HG03097 (cell line): ENCODE measurements around the gene TBC1D30.
"Not testable (repeated sequence)": the region's sequence is repeated elsewhere in the genome, so short reads cannot be mapped to it uniquely, and the experiment has no call there.

Source experiments
- ATAC-seq: cut with Tn5 transposase; IDR thresholded peaks from one replicate; pipeline ENCODE4 v1.9.1; 2021; ENCODE audit not compliant: unreplicated experiment, low FRiP score

Gene TBC1D30, protein sequence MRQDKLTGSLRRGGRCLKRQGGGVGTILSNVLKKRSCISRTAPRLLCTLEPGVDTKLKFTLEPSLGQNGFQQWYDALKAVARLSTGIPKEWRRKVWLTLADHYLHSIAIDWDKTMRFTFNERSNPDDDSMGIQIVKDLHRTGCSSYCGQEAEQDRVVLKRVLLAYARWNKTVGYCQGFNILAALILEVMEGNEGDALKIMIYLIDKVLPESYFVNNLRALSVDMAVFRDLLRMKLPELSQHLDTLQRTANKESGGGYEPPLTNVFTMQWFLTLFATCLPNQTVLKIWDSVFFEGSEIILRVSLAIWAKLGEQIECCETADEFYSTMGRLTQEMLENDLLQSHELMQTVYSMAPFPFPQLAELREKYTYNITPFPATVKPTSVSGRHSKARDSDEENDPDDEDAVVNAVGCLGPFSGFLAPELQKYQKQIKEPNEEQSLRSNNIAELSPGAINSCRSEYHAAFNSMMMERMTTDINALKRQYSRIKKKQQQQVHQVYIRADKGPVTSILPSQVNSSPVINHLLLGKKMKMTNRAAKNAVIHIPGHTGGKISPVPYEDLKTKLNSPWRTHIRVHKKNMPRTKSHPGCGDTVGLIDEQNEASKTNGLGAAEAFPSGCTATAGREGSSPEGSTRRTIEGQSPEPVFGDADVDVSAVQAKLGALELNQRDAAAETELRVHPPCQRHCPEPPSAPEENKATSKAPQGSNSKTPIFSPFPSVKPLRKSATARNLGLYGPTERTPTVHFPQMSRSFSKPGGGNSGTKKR

DNA sequence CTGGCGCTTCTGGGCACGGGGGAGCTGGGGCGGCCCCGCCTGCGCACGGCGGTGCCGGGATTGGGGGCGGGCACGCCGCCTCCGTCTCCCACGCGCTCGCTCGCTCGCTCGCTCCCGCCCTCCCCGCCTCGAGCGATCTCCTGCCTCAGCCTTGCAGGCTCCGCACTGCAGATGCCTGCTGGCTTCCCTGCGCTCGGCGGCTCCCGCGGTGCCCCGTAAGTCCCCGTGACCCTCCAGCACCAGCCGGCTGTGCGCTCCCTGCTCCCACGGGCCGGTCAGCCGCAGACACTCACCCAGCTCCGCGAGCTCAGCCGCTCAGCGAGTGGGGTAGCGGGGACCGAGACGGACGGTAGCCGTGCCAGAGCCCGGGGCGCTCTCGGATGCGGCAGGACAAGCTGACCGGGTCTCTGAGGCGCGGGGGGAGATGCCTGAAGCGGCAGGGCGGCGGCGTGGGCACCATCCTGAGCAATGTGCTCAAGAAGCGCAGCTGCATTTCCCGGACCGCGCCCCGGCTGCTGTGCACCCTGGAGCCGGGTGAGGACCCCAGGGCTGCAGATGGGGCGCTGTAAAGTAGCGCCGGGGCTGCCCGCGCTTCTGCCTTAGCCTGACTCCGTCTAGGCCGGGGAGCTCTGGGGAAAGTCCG, at the start of gene TBC1D30:
Gene TBC1D30 (plus strand): TSS at position 148 of the 643 bp plus-strand sequence. CDS start 233 bp downstream, at position 381.
- no peak for ATAC-seq

DNA sequence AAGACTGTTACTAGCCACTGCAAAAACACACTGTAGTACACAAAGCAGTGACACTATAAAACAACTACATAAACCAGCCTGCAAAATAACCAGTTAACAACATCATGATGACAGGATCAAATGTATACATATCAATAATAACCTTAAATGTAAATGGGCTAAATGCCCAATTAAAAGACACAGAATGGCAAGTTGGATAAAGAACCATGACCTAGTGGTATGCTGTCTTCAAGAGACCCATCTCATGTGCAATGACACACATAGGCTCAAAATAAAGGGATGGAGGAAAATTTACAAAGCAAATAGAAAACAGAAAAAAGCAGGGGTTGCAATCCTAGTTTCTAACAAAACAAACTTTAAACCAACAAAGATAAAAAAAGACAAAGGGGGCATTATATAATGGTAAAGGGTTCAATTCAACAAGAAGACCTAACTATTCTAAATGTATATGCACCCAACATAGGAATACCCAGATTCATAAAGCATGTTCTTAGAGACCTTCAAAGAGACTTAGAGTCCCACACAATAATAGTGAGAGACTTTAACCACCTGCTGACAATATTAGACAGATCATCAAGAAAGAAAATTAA, 49.2 kb upstream of the TBC1D30 start:
- ATAC-seq: not testable (repeated sequence)

DNA sequence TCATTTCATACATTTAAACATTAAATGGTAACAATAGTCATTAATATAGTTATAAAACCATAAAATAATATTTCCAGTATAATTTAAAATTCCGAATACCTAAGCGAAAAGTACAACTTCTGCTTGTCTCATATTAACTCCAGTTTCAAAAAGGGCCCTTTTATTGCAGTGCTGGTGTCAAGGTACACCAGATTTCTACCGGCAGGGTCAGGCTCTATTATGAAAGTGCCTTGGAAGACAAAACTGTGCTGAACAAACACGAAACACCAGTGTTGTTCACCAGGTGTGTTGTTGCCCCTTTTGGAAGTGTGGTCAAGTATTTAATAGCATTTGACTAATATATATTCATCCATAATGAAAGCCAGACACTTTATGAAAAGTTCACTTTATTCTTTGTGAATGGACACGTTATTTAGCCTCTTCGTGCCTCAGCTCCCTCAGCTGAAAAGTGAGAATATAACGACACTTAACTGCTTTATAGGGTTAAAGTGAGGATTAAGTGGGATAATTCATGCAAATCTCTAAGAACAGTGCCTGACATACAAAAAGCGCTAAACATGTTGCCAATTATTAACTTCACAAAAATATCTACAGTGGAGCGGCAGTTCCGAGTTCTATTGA, 45.0 kb upstream of the TBC1D30 start:
- ATAC-seq: no peak

DNA sequence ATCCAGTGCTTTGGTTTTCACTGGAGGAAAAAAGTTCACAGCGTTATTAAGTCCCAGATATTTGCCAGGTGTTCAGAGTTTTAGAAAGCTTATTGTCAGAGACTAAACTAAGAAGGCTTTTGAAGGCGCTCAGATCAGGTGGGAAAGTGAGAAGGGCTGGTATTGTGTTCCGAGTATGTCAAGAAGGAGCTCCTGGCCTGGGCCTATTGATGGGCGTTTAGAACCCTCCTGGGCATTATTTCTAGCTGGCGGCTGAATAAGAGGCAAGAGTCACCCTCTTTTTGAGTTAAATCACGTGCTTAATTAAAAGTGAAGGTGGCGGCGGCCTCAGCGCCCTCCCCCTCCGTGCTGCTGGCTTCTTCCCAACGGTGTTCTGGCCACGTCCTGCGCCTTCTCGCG, 44.3 kb upstream of the TBC1D30 start:
- ATAC-seq: no peak

DNA sequence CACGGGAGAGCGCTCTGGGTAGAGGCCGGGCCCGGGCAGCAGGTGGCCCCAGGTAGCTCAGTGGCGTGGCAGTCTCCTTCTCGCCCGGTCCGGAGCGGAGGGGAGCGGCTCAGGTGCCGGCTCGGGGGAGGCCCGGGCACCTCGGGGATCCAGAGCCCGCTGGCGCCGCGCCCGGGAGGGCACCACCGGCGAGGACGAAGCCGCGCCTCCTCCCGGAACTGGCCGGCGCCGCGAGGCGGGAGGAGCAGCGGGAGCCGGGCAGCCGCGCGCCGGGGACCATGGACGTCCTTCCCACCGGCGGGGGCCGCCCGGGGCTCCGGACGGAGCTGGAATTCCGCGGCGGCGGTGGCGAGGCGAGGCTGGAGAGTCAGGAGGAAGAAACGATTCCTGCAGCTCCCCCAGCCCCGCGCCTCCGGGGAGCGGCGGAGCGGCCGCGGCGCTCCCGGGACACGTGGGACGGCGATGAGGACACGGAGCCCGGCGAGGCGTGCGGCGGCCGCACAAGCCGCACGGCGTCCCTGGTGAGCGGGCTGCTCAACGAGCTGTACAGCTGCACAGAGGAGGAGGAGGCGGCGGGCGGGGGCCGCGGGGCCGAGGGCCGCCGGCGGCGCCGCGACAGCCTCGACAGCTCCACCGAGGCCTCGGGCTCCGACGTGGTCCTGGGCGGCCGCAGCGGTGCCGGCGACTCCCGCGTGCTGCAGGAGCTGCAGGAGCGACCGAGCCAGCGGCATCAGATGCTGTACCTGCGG, 43.7 kb upstream of the TBC1D30 start:
- ATAC-seq: no peak

DNA sequence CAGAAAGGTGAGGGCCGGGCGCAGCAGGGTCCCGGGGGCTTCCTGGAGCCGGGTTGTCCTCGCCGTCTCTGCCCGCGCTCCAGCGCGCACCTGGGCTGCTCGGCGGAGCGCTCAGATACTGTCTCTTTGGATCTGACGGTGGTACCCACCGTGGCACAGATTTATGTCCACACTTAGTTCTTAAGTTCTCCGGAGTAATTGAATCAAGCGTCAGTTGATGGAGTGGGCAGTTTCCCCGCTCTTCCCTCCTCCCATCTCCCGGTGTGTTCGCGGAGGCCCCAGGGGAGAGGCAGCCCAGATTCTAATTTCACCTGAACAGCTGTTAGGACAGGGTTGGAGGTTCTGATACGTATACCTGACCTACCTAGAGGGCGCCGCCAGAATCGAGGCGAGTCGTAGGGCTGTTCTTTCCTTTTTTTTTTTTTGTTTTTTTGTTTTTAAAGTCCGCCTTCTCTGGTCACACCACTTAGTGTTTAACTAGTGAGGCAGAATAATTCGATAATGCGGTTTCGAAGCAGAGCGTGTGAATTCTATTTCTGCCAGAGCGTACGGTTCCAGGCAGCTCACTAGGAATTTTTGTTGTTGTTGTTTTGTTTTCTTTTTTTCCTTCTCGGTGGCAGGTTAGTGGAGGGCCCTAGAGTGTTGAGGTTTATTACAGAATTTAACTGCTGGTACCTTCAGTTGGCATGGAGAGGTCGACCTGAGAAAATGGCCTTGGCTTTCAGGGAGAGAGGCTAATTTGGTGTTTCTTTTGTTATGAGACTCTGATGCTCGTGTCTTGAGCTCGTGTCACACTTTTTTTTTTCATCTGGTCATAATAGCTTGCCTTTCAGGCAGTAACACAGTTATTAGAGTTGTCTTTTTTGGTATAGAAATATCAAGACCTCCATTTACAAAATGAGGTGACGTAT, 42.9 kb upstream of the TBC1D30 start:
- ATAC-seq: no peak

DNA sequence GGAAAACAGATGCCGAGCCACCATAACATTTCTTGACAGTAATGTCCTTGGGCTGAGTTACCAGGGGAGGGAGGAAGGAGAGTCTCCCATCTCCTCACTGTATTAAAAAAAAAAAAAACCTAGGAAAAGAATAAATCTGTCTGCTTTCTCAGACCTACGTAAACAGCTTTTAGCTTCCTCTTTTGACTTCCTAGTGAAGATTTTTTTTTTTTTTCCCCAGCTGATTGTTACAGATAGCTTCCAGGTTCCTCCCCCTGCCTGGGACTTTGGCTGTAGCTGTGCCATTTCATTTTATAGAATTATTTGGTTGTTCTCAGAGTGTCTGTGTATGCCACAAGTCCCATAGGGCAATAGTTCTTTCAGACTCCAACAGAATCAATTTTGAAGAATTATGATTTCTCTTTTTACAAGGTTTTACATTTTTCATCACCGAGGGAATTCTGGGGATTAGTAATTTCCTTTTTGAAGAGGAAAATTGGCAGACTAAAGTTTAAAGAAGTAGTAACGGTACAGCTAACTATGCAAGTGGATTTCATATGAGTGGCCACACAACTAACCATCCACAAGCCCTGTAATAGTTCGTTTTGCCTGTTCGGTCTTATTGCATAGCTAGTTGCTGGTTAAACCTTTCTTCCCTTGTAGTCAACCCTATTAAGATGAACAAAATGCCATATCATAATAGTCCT, 42.1 kb upstream of the TBC1D30 start:
- ATAC-seq: no peak

DNA sequence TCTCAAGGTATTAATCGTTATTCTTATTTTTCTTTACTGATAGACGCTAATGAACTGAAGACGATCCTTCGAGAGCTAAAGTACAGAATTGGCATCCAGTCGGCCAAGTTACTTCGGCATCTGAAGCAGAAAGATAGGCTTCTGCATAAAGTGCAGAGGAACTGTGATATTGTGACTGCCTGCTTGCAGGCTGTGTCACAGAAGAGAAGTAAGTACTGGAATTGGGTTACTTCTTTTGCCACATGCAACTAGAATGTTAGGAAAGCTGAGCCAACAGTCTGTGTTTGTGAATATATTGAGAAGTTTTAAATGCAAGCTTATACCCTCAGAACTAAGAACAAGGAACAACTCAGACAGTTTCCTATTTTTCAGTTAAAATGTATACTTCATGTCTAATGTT, 38.6 kb upstream of the TBC1D30 start:
- no peak for ATAC-seq

DNA sequence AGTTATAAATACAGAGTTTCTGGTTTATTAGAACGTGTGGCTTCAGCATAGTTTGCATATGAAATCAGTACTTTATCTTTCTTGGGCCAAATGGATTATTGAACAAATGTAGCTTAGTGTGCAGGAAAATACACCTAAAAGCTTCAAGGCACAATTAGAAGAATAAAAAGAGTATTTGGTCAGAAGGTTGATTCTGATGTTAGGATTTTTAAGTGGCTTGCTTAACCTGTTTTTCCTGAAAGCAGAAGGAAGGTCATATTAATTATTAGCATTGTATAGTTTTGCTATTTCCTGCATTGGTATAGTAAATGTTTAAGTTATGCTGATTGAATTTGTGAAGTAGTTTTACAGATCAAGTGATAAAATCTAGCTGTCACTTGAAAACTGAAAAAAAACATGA, 34.3 kb upstream of the TBC1D30 start:
- no peak for ATAC-seq

DNA sequence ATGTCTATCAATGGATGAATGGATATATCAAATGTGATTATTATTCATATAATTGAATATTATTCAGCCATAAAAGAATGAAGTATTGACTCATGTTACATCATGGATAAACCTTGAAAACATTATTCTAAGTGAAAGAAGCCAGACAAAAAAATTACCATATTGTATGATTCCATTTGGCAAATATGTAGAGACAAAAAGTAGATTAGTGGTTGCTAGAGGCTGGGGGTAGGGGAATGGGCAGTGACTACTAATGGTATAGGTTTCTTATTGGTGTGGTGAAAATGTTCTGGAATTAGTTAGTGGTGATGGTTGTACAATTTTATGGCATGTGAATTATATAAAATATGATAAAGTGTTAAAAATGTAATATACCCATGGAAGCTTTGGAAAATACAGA, 33.4 kb upstream of the TBC1D30 start:
- no peak for ATAC-seq

DNA sequence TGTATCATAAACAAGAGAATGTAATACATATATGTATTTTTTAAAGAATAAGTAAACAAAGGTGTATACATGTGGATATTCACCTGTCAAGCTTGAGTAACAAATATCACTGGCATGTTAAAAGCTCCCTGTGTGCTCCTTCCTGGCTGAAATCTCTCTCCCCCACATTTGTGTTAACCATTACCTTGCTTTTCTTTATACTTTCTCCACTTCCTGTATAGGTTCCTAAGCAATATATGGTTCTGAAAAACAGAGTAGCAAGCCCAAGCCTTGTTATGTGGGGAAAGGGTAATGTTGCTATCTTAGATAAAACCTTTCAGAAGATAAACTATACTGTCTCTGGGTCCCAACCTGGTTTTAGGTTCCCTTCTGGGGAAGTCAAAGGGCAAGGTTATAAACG, 32.3 kb upstream of the TBC1D30 start:
- no peak for ATAC-seq

DNA sequence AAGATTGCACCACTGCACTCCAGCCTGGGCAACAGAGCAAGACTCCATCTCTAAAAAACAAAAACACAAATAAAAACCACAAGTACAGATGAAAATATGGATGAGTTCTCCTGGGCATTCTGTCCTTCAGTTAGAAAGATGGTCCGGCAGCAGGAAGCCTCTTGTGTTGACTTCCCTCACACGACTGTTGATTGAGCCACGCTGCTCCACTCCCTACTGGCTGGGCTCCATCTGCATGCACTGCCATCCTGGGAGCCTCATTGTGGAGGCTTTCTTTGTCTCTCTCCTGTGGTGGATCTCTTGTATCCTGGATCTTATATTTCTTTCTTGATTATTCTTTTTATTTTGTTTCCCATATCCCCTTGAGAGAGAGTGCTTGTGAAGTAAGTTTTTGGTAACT, 30.8 kb upstream of the TBC1D30 start:
- ATAC-seq: no peak

DNA sequence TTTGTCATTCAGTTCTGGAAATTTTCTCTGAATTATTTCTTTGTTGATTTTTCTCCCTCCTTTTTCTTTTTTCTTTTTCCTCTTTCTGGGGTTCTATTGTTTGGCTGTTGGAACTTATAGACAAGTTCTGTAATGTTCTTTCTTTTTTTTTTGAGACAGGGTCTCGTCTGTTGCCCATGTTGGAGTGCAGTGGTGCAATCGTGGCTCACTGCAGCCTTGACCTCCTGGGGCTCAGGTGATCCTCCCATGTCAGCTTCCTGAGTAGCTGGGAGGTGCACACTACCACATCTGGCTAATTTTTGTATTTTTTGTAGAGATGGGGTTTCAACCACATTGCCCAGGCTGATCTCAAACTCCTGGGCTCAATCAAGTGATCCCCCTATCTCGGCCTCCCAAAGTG, 30.1 kb upstream of the TBC1D30 start:
- no peak for ATAC-seq

DNA sequence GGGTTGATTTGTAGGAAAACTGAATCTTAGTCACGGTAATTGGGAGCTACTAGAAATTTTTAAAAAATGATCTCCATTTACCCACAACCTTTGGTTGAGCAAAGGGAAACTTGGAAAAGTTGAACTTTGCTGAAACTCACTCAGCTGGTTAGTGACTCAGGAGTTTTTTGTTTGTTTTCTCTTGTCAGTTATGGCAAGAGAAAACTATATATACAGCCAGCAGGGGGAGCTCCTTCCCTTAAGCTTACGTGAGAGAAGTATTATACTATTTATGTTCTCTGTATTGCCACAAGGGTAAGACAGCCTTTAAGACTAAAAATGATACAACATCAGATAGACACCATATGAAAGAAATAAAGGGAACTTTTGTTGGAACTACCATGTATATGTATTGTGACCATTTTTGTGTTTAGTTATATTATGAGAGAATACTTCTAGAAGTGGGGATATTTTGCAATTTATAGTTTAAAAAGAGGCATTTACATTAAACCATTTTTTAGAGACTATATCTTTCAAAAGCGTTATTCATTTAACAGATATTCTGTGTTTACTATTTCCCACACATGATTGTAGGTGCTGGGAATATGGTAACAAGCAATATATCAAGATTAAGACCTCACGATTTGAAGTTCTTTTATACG, 28.1 kb upstream of the TBC1D30 start:
- ATAC-seq: no peak

DNA sequence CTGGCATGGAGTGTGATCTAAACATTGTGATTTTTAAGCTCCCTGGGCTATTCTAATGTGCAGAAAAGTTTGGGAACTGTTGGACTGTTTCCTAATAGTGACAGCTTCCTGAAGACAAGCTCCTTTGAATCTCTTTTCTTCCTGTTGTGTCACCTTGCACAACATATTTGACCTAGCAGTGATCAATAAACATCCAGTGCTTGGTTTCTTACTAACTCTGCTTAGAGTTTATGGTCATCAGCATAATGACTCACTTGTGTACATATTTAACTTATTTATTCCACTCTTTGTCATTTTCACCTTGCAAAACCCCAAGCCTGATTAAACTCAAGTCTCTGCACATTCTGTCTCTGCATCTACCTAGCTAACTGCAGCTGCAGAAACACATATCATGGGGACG, 27.3 kb upstream of the TBC1D30 start:
- ATAC-seq: no peak

DNA sequence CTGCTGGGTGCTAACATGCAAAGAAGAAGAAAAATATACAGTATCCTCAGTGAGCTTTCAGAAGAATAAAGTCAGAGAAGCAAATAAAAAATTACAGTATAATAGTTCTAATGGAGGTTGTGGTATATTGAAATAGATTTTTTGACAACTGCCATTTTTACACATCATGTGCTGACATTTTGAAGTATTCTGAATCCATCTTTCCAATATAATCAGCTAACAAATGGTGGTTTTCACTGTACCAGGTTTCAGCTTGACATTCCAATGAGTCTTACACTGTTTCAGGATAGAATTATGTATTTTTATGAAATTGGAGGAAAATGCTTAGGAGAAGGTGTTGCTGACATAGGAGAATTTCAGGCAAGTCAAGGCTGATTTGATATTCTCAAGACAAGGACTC, 26.3 kb upstream of the TBC1D30 start:
- ATAC-seq: no peak

DNA sequence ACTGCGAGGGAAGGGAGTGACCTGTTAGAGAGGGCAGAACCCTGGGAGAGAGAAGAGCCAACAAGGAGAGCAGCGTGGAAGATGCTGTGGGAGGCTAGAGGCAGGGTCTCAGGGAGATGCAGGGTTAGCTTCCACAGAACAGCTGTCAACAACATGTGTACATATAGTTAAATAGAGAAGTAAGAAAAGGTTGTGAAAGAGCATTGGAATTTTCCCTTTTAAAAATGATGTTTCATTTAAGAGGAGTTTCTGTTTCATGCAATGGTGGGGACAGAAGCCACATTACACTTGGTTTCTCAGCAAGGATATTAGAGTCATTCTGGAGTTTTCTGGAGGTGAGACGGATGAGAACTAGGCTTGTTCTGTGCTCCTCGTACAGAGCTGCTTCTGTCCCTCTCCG, 23.8 kb upstream of the TBC1D30 start:
- ATAC-seq: no peak

DNA sequence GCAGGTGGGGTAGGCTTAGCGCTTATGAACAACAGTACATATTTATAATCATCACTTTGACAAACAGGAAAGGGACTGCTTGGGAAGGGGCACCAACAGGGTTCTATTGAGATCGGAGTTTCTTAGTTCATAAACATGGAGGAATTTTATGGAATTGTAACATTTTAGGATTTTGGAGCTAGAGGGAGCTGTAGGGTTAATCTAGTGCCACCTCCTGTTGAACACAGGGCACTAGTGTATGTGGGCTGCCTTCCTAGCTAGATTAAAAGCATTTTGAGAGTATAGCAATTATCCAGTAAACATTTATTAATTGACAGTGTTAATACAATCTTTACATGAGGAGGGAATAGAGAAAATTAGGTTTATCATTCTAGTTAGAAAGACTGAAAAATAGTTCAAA, 23.1 kb upstream of the TBC1D30 start:
- no peak for ATAC-seq
